Activated T-cell treated with anti-CD3 and anti-CD28 coated beads, Interleukin-2, amount 50 U/mL, for 4 hours (primary cell): ENCODE measurements around the gene PCP4. TPM values are rescaled to one million over a fixed set of nuclear protein-coding genes. Genes with fewer than 3 reads are reported as not detected.

ENCODE experiments used
- ATAC-seq, 2 donors: fragments of 200-7000 bp; cut with Tn5 transposase; one replicate each; pipeline ENCODE4 v1.10.0; 2021
- DNase-seq: peaks from one replicate; pipeline ENCODE4 v3.0.0-alpha.2; 2020
- H3K27me3 Mint-ChIP-seq: one replicate; pipeline ENCODE4 v1.8.0; 2021; ENCODE audit warnings: low read depth, mixed read lengths
- H3K36me3 Mint-ChIP-seq: one replicate; pipeline ENCODE4 v1.8.0; 2022; ENCODE audit warnings: mixed read lengths; ENCODE audit not compliant: insufficient read depth
- H3K4me1 Mint-ChIP-seq: one replicate; pipeline ENCODE4 v1.8.0; 2021; ENCODE audit warnings: low read depth, mixed read lengths
- H3K4me3 Mint-ChIP-seq: one replicate; pipeline ENCODE4 v1.8.0; 2021; ENCODE audit warnings: mild to moderate bottlenecking, moderate library complexity, mixed read lengths
- H3K9me3 Mint-ChIP-seq: one replicate; pipeline ENCODE4 v1.8.0; 2021; ENCODE audit warnings: mixed read lengths
- total RNA-seq, 3 donors: library from RNA; stranded (reverse); gene quantifications; one replicate each; pipeline ENCODE4 v1.2.1, GENCODE V29; 2021

The PCP4 gene
- total RNA-seq = not detected

- no peak within 1 kb of the TSS for H3K4me3 Mint-ChIP-seq
- DNase-seq = no peak
- H3K4me1 Mint-ChIP-seq = no peaks in the 10 kb centered on the region
- ATAC-seq = no peak
- no peaks in the 10 kb centered on the region for H3K36me3 Mint-ChIP-seq
- H3K9me3 Mint-ChIP-seq = no peaks in the 10 kb centered on the region
- H3K27me3 Mint-ChIP-seq = no peaks in the 10 kb centered on the region
Measured at GRCh38 chr21:39867198-39867650, at the start of gene PCP4. Gene PCP4 (plus strand): TSS chr21:39867438. CDS start chr21:39867502, 64 bp downstream.

GRCh38 chr21:39818557-39818956 is 48.7 kb upstream of the PCP4 start:
- Mint-ChIP-seq H3K4me3 (no peak overlapping the region), H3K9me3 (peaks cover 4% of the 10 kb centered on the region), H3K4me1 (no peaks in the 10 kb centered on the region), H3K27me3 (no peaks in the 10 kb centered on the region), H3K36me3 (no peaks in the 10 kb centered on the region)
- no peak for ATAC-seq
- no peak for DNase-seq

GRCh38 chr21:39822042-39822441 is 45.2 kb upstream of the PCP4 start:
- ATAC-seq (no peak), DNase-seq (no peak)
- Mint-ChIP-seq H3K27me3 (no peaks in the 10 kb centered on the region), H3K36me3 (no peaks in the 10 kb centered on the region), H3K4me3 (no peak overlapping the region), H3K9me3 (peaks cover 3% of the 10 kb centered on the region), H3K4me1 (no peaks in the 10 kb centered on the region)

- Mint-ChIP-seq H3K9me3 (peaks cover 3% of the 10 kb centered on the region), H3K4me1 (no peaks in the 10 kb centered on the region), H3K27me3 (no peaks in the 10 kb centered on the region), H3K4me3 (no peak overlapping the region), H3K36me3 (no peaks in the 10 kb centered on the region)
- ATAC-seq = no peak
- no peak for DNase-seq
Measured at GRCh38 chr21:39825250-39825649, 42.0 kb upstream of the PCP4 start.

GRCh38 chr21:39834543-39834942 is 32.7 kb upstream of the PCP4 start:
- Mint-ChIP-seq H3K4me1 (no peaks in the 10 kb centered on the region), H3K9me3 (no peaks in the 10 kb centered on the region), H3K27me3 (peaks cover 1% of the 10 kb centered on the region), H3K4me3 (no peak overlapping the region), H3K36me3 (no peaks in the 10 kb centered on the region)
- ATAC-seq (no peak), DNase-seq (no peak)

- Mint-ChIP-seq H3K9me3 (no peaks in the 10 kb centered on the region), H3K36me3 (no peaks in the 10 kb centered on the region), H3K4me1 (no peaks in the 10 kb centered on the region), H3K27me3 (peaks cover 1% of the 10 kb centered on the region), H3K4me3 (no peak overlapping the region)
- ATAC-seq = no peak
- no peak for DNase-seq
Measured at GRCh38 chr21:39837861-39838359, 29.3 kb upstream of the PCP4 start.

GRCh38 chr21:39840373-39841097 is 26.7 kb upstream of the PCP4 start:
- ATAC-seq (no peak), DNase-seq (no peak)
- Mint-ChIP-seq H3K4me1 (no peaks in the 10 kb centered on the region), H3K27me3 (peaks cover 1% of the 10 kb centered on the region), H3K4me3 (no peak overlapping the region), H3K36me3 (no peaks in the 10 kb centered on the region), H3K9me3 (no peaks in the 10 kb centered on the region)

- peaks cover 1% of the 10 kb centered on the region for H3K27me3 Mint-ChIP-seq
- ATAC-seq (no peak), DNase-seq (no peak)
- no peaks in the 10 kb centered on the region for H3K4me1 Mint-ChIP-seq
- H3K9me3 Mint-ChIP-seq = no peaks in the 10 kb centered on the region
- H3K4me3 Mint-ChIP-seq = no peak overlapping the region
- no peaks in the 10 kb centered on the region for H3K36me3 Mint-ChIP-seq
Measured at GRCh38 chr21:39842741-39843459, 24.3 kb upstream of the PCP4 start.

GRCh38 chr21:39843483-39843882 is 23.8 kb upstream of the PCP4 start:
- DNase-seq (no peak), ATAC-seq (no peak)
- H3K9me3 Mint-ChIP-seq = no peaks in the 10 kb centered on the region
- H3K27me3 Mint-ChIP-seq = no peaks in the 10 kb centered on the region
- no peaks in the 10 kb centered on the region for H3K36me3 Mint-ChIP-seq
- H3K4me3 Mint-ChIP-seq = no peak overlapping the region
- H3K4me1 Mint-ChIP-seq = no peaks in the 10 kb centered on the region

- Mint-ChIP-seq H3K36me3 (no peaks in the 10 kb centered on the region), H3K4me3 (no peak overlapping the region), H3K4me1 (no peaks in the 10 kb centered on the region), H3K9me3 (no peaks in the 10 kb centered on the region), H3K27me3 (no peaks in the 10 kb centered on the region)
- DNase-seq (no peak), ATAC-seq (no peak)
Measured at GRCh38 chr21:39843916-39844315, 23.3 kb upstream of the PCP4 start.

- DNase-seq (no peak), ATAC-seq (no peak)
- Mint-ChIP-seq H3K4me3 (no peak overlapping the region), H3K36me3 (no peaks in the 10 kb centered on the region), H3K9me3 (no peaks in the 10 kb centered on the region), H3K27me3 (no peaks in the 10 kb centered on the region), H3K4me1 (no peaks in the 10 kb centered on the region)
Measured at GRCh38 chr21:39845571-39846130, 21.6 kb upstream of the PCP4 start.

GRCh38 chr21:39847877-39848276 is 19.4 kb upstream of the PCP4 start:
- Mint-ChIP-seq H3K9me3 (no peaks in the 10 kb centered on the region), H3K36me3 (no peaks in the 10 kb centered on the region), H3K4me3 (no peak overlapping the region), H3K27me3 (no peaks in the 10 kb centered on the region), H3K4me1 (no peaks in the 10 kb centered on the region)
- no peak for ATAC-seq
- DNase-seq = no peak

GRCh38 chr21:39849014-39849655 is 18.1 kb upstream of the PCP4 start:
- no peaks in the 10 kb centered on the region for H3K27me3 Mint-ChIP-seq
- ATAC-seq (no peak), DNase-seq (no peak)
- peaks cover 4% of the 10 kb centered on the region for H3K9me3 Mint-ChIP-seq
- H3K4me3 Mint-ChIP-seq = no peak overlapping the region
- no peaks in the 10 kb centered on the region for H3K4me1 Mint-ChIP-seq
- H3K36me3 Mint-ChIP-seq = no peaks in the 10 kb centered on the region

GRCh38 chr21:39850333-39850732 is 16.9 kb upstream of the PCP4 start:
- Mint-ChIP-seq H3K4me1 (no peaks in the 10 kb centered on the region), H3K9me3 (peaks cover 5% of the 10 kb centered on the region), H3K27me3 (no peaks in the 10 kb centered on the region), H3K36me3 (no peaks in the 10 kb centered on the region), H3K4me3 (no peak overlapping the region)
- ATAC-seq = no peak
- DNase-seq = no peak
